K562 (cell line): ENCODE results near the gene PLEKHF1. TPM values are rescaled to one million over a fixed set of nuclear protein-coding genes. Genes with fewer than 3 reads are reported as not detected.

ENCODE experiments used
- ERF ChIP-seq: fragments of 450-650 bp; formaldehyde crosslinking; IDR thresholded peaks from 2 replicates; pipeline ENCODE4 v1.4.0; 2020; ENCODE audit warnings: mild to moderate bottlenecking, mixed read lengths
- ETV5 ChIP-seq: sonication (generic); formaldehyde crosslinking; IDR thresholded peaks from 2 replicates; pipeline ENCODE4 v1.4.0; 2020; ENCODE audit warnings: low read depth, mild to moderate bottlenecking, missing genetic modification reagents
- GATAD2A ChIP-seq: fragments of 450-650 bp; IDR thresholded peaks from 2 replicates; pipeline ENCODE4 v1.6.1; 2017
- HNRNPL ChIP-seq: fragments of 200-400 bp; formaldehyde crosslinking; IDR thresholded peaks from 2 replicates; pipeline ENCODE4 v1.6.1; 2017; ENCODE audit warnings: low read depth, mild to moderate bottlenecking, low read length
- KLF6 ChIP-seq: fragments of 250-450 bp; sonication (Bioruptor Pico); IDR thresholded peaks from 2 replicates; pipeline ENCODE4 v1.4.0; 2020; ENCODE audit warnings: mild to moderate bottlenecking, moderate library complexity, borderline replicate concordance
- LARP7 ChIP-seq: fragments of 450-650 bp; IDR thresholded peaks from 2 replicates; pipeline ENCODE4 v1.6.1; 2016
- SIX5 ChIP-seq, 2 experiments: IDR thresholded peaks; 2 replicates each; pipeline ENCODE4 v1.6.1; 2011; ENCODE audit warnings: low read length in 2 of 2, borderline replicate concordance in 1 of 2, low read depth in 1 of 2, mild to moderate bottlenecking in 1 of 2, moderate library complexity in 1 of 2; ENCODE audit not compliant: insufficient read depth in 1 of 2
- ZEB2 ChIP-seq: fragments of 450-650 bp; IDR thresholded peaks from 2 replicates; pipeline ENCODE4 v1.6.1; 2016
- ZFX ChIP-seq: sonication (generic); formaldehyde crosslinking; IDR thresholded peaks from 2 replicates; pipeline ENCODE4 v1.8.0; 2022; ENCODE audit warnings: mild to moderate bottlenecking, missing genetic modification reagents, moderate library complexity
- ZNF354B ChIP-seq: fragments of 250-450 bp; sonication (Bioruptor Pico); IDR thresholded peaks from 2 replicates; pipeline ENCODE4 v1.4.0; 2020
- ZNF57 ChIP-seq: fragments of 450-650 bp; formaldehyde crosslinking; IDR thresholded peaks from 2 replicates; pipeline ENCODE4 v1.4.0; 2020; ENCODE audit warnings: mild to moderate bottlenecking, moderate library complexity
- polyA plus RNA-seq, 8 experiments: library from polyadenylated mRNA; depleted of rRNA in 4 of 8; stranded (reverse) in 5 of 8; unstranded in 3 of 8; fragments of >200 nt; fragmentation: Nextera tagmentation in 2 of 8; fragmentation: Illumina TruSeq in 1 of 8; extraction: Ambion mirVana in 2 of 8; extraction: Trizol in 1 of 8; gene quantifications; 2 replicates each; pipeline versions ENCODE4 v1.2.1 to v1.2.3, GENCODE V29; 2011 to 2014; ENCODE audit warnings: inconsistent platforms in 1 of 8, missing spikeins in 1 of 8
- total RNA-seq, 7 experiments: library from RNA; depleted of rRNA in 6 of 7; stranded (reverse); fragments of >200 nt in 6 of 7; fragmentation: Illumina TruSeq in 2 of 7; extraction: Trizol in 2 of 7; gene quantifications; 2 replicates each; pipeline versions ENCODE4 v1.2.1 to v1.2.3, GENCODE V29; 2011 to 2021; ENCODE audit warnings: low replicate concordance in 1 of 7
- TF ChIP-seq, protein P1 (sequence below): sonication (generic); formaldehyde crosslinking; IDR thresholded peaks from 2 replicates; pipeline ENCODE4 v1.8.0; 2022; ENCODE audit warnings: mild to moderate bottlenecking, missing genetic modification reagents
- TF ChIP-seq, protein P2 (sequence below): fragments of 250-450 bp; sonication (Bioruptor Pico); IDR thresholded peaks from 2 replicates; pipeline ENCODE4 v1.8.0; 2022; ENCODE audit warnings: moderate library complexity, mild to moderate bottlenecking, inconsistent platforms
- TF ChIP-seq, protein P3 (sequence below): fragments of 450-650 bp; IDR thresholded peaks from 2 replicates; pipeline ENCODE4 v1.6.1; 2016; ENCODE audit warnings: borderline replicate concordance
- TF ChIP-seq, protein P4 (sequence below): sonication (generic); formaldehyde crosslinking; IDR thresholded peaks from 2 replicates; pipeline ENCODE4 v1.8.1; 2023; ENCODE audit warnings: mild to moderate bottlenecking, missing genetic modification reagents
- TF ChIP-seq, protein P5 (sequence below): fragments of 450-650 bp; IDR thresholded peaks from 2 replicates; pipeline ENCODE4 v1.6.1; 2017; ENCODE audit warnings: mild to moderate bottlenecking, moderate library complexity
- TF ChIP-seq, protein P6 (sequence below): fragments of 450-650 bp; formaldehyde crosslinking; IDR thresholded peaks from 2 replicates; pipeline ENCODE4 v1.4.0; 2020; ENCODE audit warnings: mild to moderate bottlenecking, moderate library complexity

Gene PLEKHF1
- total and polyA plus RNA-seq, 9 of the 15 experiments (the other 6 are each of a cell fraction or from before 2014, with no cell fraction given), result 0.07 to 13.4 (median 3.9) TPM; not detected in 1

DNA sequence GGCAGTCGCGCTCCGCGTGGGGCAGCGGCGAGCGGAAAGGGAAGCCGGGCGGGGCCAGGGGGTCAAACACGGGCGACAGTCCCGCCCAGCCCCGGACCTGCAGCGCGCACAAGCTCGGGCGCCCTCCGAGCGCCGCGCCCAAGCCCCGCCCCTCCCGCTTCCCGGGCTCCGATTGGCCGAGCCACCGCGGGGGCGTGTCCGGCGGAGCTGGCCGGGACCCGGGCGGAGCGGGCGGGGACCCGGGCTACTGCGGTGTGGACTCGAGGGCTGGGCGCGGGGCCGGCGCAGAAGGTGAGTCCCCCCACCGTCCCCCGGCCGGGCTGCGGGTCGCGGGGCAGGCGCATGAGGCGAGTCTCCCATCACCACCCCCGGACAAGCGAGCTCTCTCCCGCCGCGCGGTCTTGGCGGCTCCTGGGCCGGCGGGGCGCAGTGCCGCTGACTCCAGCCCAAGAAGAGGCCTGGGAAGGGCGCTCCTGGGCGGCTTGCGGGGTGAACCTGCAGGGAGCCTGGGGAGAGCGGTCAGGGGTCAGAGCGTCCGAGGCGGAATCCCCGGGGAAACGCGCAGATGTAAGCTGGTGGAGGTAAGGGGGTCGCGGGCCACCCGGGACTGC is at the start of gene PLEKHF1 (continued):
- TF ChIP-seq, protein P1, sequence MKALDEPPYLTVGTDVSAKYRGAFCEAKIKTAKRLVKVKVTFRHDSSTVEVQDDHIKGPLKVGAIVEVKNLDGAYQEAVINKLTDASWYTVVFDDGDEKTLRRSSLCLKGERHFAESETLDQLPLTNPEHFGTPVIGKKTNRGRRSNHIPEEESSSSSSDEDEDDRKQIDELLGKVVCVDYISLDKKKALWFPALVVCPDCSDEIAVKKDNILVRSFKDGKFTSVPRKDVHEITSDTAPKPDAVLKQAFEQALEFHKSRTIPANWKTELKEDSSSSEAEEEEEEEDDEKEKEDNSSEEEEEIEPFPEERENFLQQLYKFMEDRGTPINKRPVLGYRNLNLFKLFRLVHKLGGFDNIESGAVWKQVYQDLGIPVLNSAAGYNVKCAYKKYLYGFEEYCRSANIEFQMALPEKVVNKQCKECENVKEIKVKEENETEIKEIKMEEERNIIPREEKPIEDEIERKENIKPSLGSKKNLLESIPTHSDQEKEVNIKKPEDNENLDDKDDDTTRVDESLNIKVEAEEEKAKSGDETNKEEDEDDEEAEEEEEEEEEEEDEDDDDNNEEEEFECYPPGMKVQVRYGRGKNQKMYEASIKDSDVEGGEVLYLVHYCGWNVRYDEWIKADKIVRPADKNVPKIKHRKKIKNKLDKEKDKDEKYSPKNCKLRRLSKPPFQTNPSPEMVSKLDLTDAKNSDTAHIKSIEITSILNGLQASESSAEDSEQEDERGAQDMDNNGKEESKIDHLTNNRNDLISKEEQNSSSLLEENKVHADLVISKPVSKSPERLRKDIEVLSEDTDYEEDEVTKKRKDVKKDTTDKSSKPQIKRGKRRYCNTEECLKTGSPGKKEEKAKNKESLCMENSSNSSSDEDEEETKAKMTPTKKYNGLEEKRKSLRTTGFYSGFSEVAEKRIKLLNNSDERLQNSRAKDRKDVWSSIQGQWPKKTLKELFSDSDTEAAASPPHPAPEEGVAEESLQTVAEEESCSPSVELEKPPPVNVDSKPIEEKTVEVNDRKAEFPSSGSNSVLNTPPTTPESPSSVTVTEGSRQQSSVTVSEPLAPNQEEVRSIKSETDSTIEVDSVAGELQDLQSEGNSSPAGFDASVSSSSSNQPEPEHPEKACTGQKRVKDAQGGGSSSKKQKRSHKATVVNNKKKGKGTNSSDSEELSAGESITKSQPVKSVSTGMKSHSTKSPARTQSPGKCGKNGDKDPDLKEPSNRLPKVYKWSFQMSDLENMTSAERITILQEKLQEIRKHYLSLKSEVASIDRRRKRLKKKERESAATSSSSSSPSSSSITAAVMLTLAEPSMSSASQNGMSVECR, result no peak
- peak; percentile 62 for TF ChIP-seq ZFX (CRISPR knock-in tag)
- TF ChIP-seq KLF6 (CRISPR knock-in tag), result no peak
- no peak for TF ChIP-seq ZNF354B (CRISPR knock-in tag)
- no peak for TF ChIP-seq ERF (CRISPR knock-in tag)
- peak; percentile 35; the same call in 1 of the 2 replicates for TF ChIP-seq HNRNPL
- TF ChIP-seq, protein P2, sequence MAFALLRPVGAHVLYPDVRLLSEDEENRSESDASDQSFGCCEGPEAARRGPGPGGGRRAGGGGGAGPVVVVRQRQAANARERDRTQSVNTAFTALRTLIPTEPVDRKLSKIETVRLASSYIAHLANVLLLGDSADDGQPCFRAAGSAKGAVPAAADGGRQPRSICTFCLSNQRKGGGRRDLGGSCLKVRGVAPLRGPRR (CRISPR knock-in tag), result no peak
- TF ChIP-seq ZNF57 (CRISPR knock-in tag), result no peak
- TF ChIP-seq, protein P3, sequence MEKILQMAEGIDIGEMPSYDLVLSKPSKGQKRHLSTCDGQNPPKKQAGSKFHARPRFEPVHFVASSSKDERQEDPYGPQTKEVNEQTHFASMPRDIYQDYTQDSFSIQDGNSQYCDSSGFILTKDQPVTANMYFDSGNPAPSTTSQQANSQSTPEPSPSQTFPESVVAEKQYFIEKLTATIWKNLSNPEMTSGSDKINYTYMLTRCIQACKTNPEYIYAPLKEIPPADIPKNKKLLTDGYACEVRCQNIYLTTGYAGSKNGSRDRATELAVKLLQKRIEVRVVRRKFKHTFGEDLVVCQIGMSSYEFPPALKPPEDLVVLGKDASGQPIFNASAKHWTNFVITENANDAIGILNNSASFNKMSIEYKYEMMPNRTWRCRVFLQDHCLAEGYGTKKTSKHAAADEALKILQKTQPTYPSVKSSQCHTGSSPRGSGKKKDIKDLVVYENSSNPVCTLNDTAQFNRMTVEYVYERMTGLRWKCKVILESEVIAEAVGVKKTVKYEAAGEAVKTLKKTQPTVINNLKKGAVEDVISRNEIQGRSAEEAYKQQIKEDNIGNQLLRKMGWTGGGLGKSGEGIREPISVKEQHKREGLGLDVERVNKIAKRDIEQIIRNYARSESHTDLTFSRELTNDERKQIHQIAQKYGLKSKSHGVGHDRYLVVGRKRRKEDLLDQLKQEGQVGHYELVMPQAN, result no peak
- TF ChIP-seq LARP7, result no peak
- TF ChIP-seq, protein P4, sequence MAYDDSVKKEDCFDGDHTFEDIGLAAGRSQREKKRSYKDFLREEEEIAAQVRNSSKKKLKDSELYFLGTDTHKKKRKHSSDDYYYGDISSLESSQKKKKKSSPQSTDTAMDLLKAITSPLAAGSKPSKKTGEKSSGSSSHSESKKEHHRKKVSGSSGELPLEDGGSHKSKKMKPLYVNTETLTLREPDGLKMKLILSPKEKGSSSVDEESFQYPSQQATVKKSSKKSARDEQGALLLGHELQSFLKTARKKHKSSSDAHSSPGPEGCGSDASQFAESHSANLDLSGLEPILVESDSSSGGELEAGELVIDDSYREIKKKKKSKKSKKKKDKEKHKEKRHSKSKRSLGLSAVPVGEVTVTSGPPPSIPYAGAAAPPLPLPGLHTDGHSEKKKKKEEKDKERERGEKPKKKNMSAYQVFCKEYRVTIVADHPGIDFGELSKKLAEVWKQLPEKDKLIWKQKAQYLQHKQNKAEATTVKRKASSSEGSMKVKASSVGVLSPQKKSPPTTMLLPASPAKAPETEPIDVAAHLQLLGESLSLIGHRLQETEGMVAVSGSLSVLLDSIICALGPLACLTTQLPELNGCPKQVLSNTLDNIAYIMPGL, result no peak
- TF ChIP-seq GATAD2A, result no peak
- TF ChIP-seq SIX5 (IDR thresholded peaks at IDR 0.05; ENCODE audit: borderline replicate concordance in 1 of 2, insufficient read depth in 1 of 2, low read depth in 1 of 2, low read length in 2 of 2), result no peak
- TF ChIP-seq ETV5 (CRISPR knock-in tag), result peak; percentile 66; the same call in 1 of the 2 replicates
- TF ChIP-seq, protein P5, sequence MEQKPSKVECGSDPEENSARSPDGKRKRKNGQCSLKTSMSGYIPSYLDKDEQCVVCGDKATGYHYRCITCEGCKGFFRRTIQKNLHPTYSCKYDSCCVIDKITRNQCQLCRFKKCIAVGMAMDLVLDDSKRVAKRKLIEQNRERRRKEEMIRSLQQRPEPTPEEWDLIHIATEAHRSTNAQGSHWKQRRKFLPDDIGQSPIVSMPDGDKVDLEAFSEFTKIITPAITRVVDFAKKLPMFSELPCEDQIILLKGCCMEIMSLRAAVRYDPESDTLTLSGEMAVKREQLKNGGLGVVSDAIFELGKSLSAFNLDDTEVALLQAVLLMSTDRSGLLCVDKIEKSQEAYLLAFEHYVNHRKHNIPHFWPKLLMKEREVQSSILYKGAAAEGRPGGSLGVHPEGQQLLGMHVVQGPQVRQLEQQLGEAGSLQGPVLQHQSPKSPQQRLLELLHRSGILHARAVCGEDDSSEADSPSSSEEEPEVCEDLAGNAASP, result no peak
- TF ChIP-seq, protein P6, sequence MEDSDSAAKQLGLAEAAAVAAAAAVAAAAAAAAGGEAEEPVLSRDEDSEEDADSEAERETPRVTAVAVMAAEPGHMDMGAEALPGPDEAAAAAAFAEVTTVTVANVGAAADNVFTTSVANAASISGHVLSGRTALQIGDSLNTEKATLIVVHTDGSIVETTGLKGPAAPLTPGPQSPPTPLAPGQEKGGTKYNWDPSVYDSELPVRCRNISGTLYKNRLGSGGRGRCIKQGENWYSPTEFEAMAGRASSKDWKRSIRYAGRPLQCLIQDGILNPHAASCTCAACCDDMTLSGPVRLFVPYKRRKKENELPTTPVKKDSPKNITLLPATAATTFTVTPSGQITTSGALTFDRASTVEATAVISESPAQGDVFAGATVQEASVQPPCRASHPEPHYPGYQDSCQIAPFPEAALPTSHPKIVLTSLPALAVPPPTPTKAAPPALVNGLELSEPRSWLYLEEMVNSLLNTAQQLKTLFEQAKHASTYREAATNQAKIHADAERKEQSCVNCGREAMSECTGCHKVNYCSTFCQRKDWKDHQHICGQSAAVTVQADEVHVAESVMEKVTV (CRISPR knock-in tag), result no peak
- TF ChIP-seq ZEB2, result no peak
